Glomerular visceral epithelial cell (primary cell): ENCODE results near the gene AGBL5.
"Not testable (repeated sequence)": the region's sequence is repeated elsewhere in the genome, so short reads cannot be mapped to it uniquely, and the experiment has no call there.

Experiments used
- DNase-seq: peaks from one replicate; pipeline ENCODE4 v3.0.0-alpha.2; 2016; ENCODE audit errors: extremely low spot score

The AGBL5 gene

DNA sequence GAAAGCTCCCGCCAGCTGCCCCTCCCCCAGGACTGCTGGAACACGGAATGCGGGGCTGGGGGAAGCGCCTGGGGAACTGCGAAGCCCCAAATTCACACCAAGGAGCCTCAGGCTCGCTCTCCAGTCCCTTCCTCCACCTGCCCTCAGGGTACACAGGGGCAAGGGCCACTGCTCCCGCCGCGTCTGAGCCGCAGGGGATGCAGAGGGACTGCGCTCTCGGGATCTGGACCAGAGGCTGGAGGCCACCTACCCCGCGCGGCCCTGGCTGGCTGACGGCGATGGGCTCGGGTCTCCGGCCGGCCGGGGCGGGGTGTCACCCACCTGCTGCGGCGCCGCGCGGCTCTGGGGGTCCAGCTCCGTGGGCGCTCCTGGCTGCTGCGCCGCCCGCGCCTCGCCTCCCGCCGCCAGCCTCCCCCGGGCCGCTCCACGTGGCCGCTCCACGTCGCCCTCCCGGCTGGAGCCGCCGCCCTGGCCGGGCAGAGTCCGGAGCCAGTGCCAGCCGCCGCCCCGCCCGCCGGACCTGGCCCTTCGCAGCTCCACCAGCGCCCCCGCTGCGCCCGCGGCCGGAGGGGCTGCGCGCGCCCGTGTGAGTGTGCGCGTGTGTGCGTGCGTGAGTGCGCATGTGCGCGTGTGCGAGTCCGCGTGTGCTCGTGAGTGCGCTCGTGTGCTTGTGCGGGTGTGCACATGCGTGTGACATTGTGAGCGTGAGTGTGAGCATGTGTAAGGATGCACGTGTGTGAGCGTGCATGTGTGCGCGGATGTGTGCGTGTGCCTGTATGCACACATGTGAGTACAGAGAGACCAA, 67.3 kb downstream of the AGBL5 start, which contains the start of gene CGREF1:
CGREF1 (minus strand) TSS at position 604 of the 805 bp plus-strand sequence. CDS start 14,762 bp downstream, outside the sequence.
- DNase-seq: no peak

DNA sequence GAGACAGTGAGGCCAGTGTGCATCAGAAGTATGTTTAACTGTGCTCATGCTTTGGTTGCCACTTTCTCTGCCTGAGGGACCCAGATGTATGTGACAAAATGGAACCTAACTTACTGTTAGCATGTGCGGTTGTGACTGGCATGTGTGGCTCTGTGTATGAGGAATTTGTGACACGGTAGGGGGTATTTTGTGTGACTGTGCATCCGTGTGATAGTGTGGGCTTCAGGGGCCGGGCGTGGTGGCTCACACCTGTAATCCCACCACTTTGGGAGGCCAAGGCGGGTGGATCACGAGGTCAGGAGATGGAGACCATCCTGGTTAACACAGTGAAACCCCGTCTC, 67.8 kb downstream of the AGBL5 start:
- DNase-seq: not testable (repeated sequence)
